Measurements from ENCODE around the gene MLLT1.

- TF ChIP-seq CTCF (IDR thresholded peaks at IDR 0.05), result no peak
- TF ChIP-seq SIN3A (IDR thresholded peaks at IDR 0.05; ENCODE audit: borderline replicate concordance, insufficient read depth, low read depth, low read length), result no peak
- TF ChIP-seq, protein P1, sequence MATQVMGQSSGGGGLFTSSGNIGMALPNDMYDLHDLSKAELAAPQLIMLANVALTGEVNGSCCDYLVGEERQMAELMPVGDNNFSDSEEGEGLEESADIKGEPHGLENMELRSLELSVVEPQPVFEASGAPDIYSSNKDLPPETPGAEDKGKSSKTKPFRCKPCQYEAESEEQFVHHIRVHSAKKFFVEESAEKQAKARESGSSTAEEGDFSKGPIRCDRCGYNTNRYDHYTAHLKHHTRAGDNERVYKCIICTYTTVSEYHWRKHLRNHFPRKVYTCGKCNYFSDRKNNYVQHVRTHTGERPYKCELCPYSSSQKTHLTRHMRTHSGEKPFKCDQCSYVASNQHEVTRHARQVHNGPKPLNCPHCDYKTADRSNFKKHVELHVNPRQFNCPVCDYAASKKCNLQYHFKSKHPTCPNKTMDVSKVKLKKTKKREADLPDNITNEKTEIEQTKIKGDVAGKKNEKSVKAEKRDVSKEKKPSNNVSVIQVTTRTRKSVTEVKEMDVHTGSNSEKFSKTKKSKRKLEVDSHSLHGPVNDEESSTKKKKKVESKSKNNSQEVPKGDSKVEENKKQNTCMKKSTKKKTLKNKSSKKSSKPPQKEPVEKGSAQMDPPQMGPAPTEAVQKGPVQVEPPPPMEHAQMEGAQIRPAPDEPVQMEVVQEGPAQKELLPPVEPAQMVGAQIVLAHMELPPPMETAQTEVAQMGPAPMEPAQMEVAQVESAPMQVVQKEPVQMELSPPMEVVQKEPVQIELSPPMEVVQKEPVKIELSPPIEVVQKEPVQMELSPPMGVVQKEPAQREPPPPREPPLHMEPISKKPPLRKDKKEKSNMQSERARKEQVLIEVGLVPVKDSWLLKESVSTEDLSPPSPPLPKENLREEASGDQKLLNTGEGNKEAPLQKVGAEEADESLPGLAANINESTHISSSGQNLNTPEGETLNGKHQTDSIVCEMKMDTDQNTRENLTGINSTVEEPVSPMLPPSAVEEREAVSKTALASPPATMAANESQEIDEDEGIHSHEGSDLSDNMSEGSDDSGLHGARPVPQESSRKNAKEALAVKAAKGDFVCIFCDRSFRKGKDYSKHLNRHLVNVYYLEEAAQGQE (IDR thresholded peaks at IDR 0.05; ENCODE audit: insufficient read depth in 1 of 2, low read depth in 2 of 2, low read length in 1 of 2), result no peak
Measured at GRCh38 chr19:6278051-6278450, 1.7 kb downstream of the MLLT1 start.

Data from Panc1 (cell line).